GM19372 (cell line): Measurements from ENCODE around the gene TXNRD1.
"Not testable (repeated sequence)": the region's sequence is repeated elsewhere in the genome, so short reads cannot be mapped to it uniquely, and the experiment has no call there.

Experiments
- ATAC-seq: cut with Tn5 transposase; IDR thresholded peaks from one replicate; pipeline ENCODE4 v1.9.1; 2021; ENCODE audit warnings: mild to moderate bottlenecking, low read depth, moderate library complexity; ENCODE audit not compliant: unreplicated experiment

TXNRD1 gene

GRCh38 chr12:104385510-104385909 is 169.9 kb downstream of the TXNRD1 start:
- no peak for ATAC-seq

- no peak for ATAC-seq
These were observed 170.9 kb downstream of the TXNRD1 start for GRCh38 chr12:104386461-104386860.

- ATAC-seq: no peak
These were observed 171.6 kb downstream of the TXNRD1 start for GRCh38 chr12:104387190-104387589.

GRCh38 chr12:104394086-104394485 is 178.5 kb downstream of the TXNRD1 start:
- not testable (repeated sequence) for ATAC-seq
